K562 (cell line): ENCODE data around the gene S100A1. TPM values are rescaled to one million over a fixed set of nuclear protein-coding genes. Genes with fewer than 3 reads are reported as not detected.
A peak's percentile ranks its signal among the peaks of the same experiment; 100 is the strongest.
"Not testable (repeated sequence)": the region's sequence is repeated elsewhere in the genome, so short reads cannot be mapped to it uniquely, and the experiment has no call there.

Source experiments
- ADNP ChIP-seq: fragments of 200-800 bp; sonication (Bioruptor generic); IDR thresholded peaks from 2 replicates; pipeline ENCODE4 v1.6.1; 2016; ENCODE audit warnings: missing genetic modification characterization, missing compliant biosample characterization
- CEBPG ChIP-seq, 3 experiments: fragments of 200-800 bp in 1 of 3; sonication (Bioruptor generic) in 1 of 3; sonication (generic) in 1 of 3; formaldehyde crosslinking in 1 of 3; IDR thresholded peaks in 2 of 3; conservative IDR thresholded peaks in 1 of 3; 2 replicates each; pipeline versions ENCODE4 v1.6.1 to v1.8.0; 2016 to 2022; ENCODE audit warnings: missing compliant biosample characterization in 2 of 3, missing genetic modification characterization in 2 of 3, mild to moderate bottlenecking in 1 of 3, missing genetic modification reagents in 1 of 3
- GATAD2B ChIP-seq: fragments of 450-650 bp; IDR thresholded peaks from 2 replicates; pipeline ENCODE4 v1.6.1; 2017; ENCODE audit warnings: mild to moderate bottlenecking, borderline replicate concordance
- GTF2A2 ChIP-seq: IDR thresholded peaks from 2 replicates; pipeline ENCODE4 v1.6.1; 2016; ENCODE audit warnings: mild to moderate bottlenecking, missing genetic modification characterization, missing compliant biosample characterization
- NR2C2 ChIP-seq, 2 experiments: fragments of 200-800 bp in 1 of 2; sonication (Bioruptor generic) in 1 of 2; sonication (generic) in 1 of 2; formaldehyde crosslinking in 1 of 2; IDR thresholded peaks; 2 replicates each; pipeline versions ENCODE4 v1.6.1 to v1.8.0; 2016 to 2022; ENCODE audit warnings: mild to moderate bottlenecking in 1 of 2, missing compliant biosample characterization in 1 of 2, missing genetic modification characterization in 1 of 2, missing genetic modification reagents in 1 of 2
- NRF1 ChIP-seq, 2 experiments: fragments of 450-650 bp; IDR thresholded peaks in 1 of 2; conservative IDR thresholded peaks in 1 of 2; 2 replicates each; pipeline ENCODE4 v1.6.1; 2014; ENCODE audit warnings: mild to moderate bottlenecking in 2 of 2
- POLR2A ChIP-seq: fragments of 450-650 bp; conservative IDR thresholded peaks from 2 replicates; pipeline ENCODE4 v1.6.1; 2016
- RFX5 ChIP-seq: IDR thresholded peaks from 2 replicates; pipeline ENCODE4 v1.6.1; 2011; ENCODE audit warnings: low read depth, mild to moderate bottlenecking, improper control_type of control experiment, low read length
- SIN3A ChIP-seq, 2 experiments: fragments of 150-350 bp in 1 of 2; IDR thresholded peaks; 2 replicates each; pipeline ENCODE4 v1.6.1; 2011 to 2016; ENCODE audit warnings: borderline replicate concordance in 2 of 2, low read depth in 2 of 2, low read length in 2 of 2, mild to moderate bottlenecking in 2 of 2, moderate library complexity in 2 of 2; ENCODE audit not compliant: control insufficient read depth in 1 of 2
- TAL1 ChIP-seq: fragments of 450-650 bp; IDR thresholded peaks from 2 replicates; pipeline ENCODE4 v1.6.1; 2016; ENCODE audit warnings: mild to moderate bottlenecking
- YY1 ChIP-seq, 3 experiments: IDR thresholded peaks; 2 replicates each; pipeline ENCODE4 v1.6.1; 2011; ENCODE audit warnings: low read length in 2 of 3, mild to moderate bottlenecking in 2 of 3, moderate library complexity in 2 of 3, borderline replicate concordance in 1 of 3, control low read depth in 1 of 3, low read depth in 1 of 3; ENCODE audit not compliant: insufficient read depth in 3 of 3, insufficient replicate concordance in 2 of 3, control insufficient read depth in 1 of 3, insufficient read length in 1 of 3; ENCODE audit errors: extremely low read depth in 1 of 3
- ZFX ChIP-seq: sonication (generic); formaldehyde crosslinking; IDR thresholded peaks from 2 replicates; pipeline ENCODE4 v1.8.0; 2022; ENCODE audit warnings: mild to moderate bottlenecking, missing genetic modification reagents, moderate library complexity
- ZNF384 ChIP-seq: IDR thresholded peaks from 2 replicates; pipeline ENCODE4 v1.6.1; 2012; ENCODE audit warnings: low read depth, low read length, improper control_type of control experiment
- polyA plus RNA-seq, 8 experiments: library from polyadenylated mRNA; depleted of rRNA in 4 of 8; stranded (reverse) in 5 of 8; unstranded in 3 of 8; fragments of >200 nt; fragmentation: Nextera tagmentation in 2 of 8; fragmentation: Illumina TruSeq in 1 of 8; extraction: Ambion mirVana in 2 of 8; extraction: Trizol in 1 of 8; gene quantifications; 2 replicates each; pipeline versions ENCODE4 v1.2.1 to v1.2.3, GENCODE V29; 2011 to 2014; ENCODE audit warnings: inconsistent platforms in 1 of 8, missing spikeins in 1 of 8
- total RNA-seq, 7 experiments: library from RNA; depleted of rRNA in 6 of 7; stranded (reverse); fragments of >200 nt in 6 of 7; fragmentation: Illumina TruSeq in 2 of 7; extraction: Trizol in 2 of 7; gene quantifications; 2 replicates each; pipeline versions ENCODE4 v1.2.1 to v1.2.3, GENCODE V29; 2011 to 2021; ENCODE audit warnings: low replicate concordance in 1 of 7
- TF ChIP-seq, protein P1 (sequence below), 3 experiments: fragments of 200-800 bp in 1 of 3; fragments of 250-450 bp in 1 of 3; fragments of 450-650 bp in 1 of 3; sonication (Bioruptor Pico) in 1 of 3; sonication (Bioruptor generic) in 1 of 3; formaldehyde crosslinking in 1 of 3; IDR thresholded peaks; 2 replicates each; pipeline versions ENCODE4 v1.6.1 to v1.8.0; 2016 to 2022; ENCODE audit warnings: mild to moderate bottlenecking in 2 of 3, missing genetic modification characterization in 2 of 3, missing compliant biosample characterization in 1 of 3, moderate library complexity in 1 of 3
- TF ChIP-seq, protein P2 (sequence below), 3 experiments: IDR thresholded peaks in 2 of 3; conservative IDR thresholded peaks in 1 of 3; 2 replicates each; pipeline ENCODE4 v1.5.1; 2011 to 2012; ENCODE audit warnings: low read length in 3 of 3, mild to moderate bottlenecking in 3 of 3, control low read depth in 2 of 3, improper control_type of control experiment in 1 of 3, inconsistent platforms in 1 of 3, low read depth in 1 of 3, mixed read lengths in 1 of 3, moderate library complexity in 1 of 3; ENCODE audit not compliant: insufficient read depth in 2 of 3
- TF ChIP-seq, protein P3 (sequence below), 2 experiments: fragments of 250-450 bp in 1 of 2; fragments of 450-650 bp in 1 of 2; sonication (Bioruptor Pico) in 1 of 2; IDR thresholded peaks; 2 replicates each; pipeline versions ENCODE4 v1.6.1 to v1.8.0; 2016 to 2021; ENCODE audit warnings: mild to moderate bottlenecking in 2 of 2, moderate library complexity in 2 of 2, missing compliant biosample characterization in 1 of 2, missing genetic modification characterization in 1 of 2

The S100A1 gene
- total and polyA plus RNA-seq, 9 of the 15 experiments (the other 6 are each of a cell fraction or from before 2014, with no cell fraction given), result 0.44 to 30.1 (median 12.7) TPM

DNA sequence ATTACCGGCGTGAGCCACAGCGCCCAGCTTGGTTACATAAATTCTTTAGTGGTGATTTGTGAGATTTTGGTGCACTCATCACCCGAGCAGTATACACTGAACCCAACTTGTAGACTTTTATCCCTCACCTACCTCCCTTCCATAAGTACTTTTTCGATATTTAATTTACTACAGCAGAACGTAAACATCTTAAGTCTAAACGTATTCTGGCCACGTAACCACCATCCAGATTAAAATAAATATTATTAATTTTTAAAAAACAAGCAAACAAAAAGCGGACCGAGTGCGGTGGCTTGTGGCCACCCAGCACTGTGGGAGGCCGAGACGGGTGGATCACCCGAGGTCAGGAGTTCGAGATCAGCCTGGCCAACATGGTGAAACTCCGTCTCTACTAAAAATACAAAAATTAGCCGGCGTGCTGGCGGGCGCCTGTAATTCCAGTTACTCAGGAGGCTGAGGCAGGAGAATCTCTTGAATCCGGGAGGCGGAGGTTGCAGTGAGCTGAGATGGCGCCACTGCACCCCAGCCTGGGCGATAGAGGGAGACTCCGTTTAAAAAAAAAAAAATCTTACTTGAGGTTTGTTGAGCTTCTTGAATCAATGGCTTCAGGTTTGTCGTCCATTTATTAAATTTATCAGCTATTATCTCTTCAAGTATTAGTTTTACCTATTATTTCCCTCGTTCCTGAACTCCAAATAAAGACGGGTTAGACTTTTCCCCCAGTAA lies 43.6 kb downstream of the S100A1 start (continued):
- TF ChIP-seq CEBPG, NR2C2 (CRISPR knock-in tag; IDR thresholded peaks at IDR 0.05): not testable (repeated sequence)
- TF ChIP-seq CEBPG (tag; conservative IDR thresholded peaks at IDR 0.05 in 1 of 2, IDR thresholded peaks at IDR 0.05 in 1 of 2) (peak in 1 of 2 experiments; percentile 57; a peak in 2 of 4 replicates), RFX5 (0 out of 2 replicates have a peak, but pooled peaks have one; percentile 3), GTF2A2 (tag) (0 out of 2 replicates have a peak, but pooled peaks have one; percentile 17), YY1 (IDR thresholded peaks at IDR 0.05; ENCODE audit: borderline replicate concordance in 1 of 3, control insufficient read depth in 1 of 3, extremely low read depth in 1 of 3, insufficient read depth in 3 of 3, insufficient read length in 1 of 3, insufficient replicate concordance in 2 of 3, low read depth in 1 of 3, low read length in 2 of 3) (peak in 2 of 3 experiments; percentile 25 to 42), SIN3A (IDR thresholded peaks at IDR 0.05; ENCODE audit: borderline replicate concordance in 2 of 2, control insufficient read depth in 1 of 2, low read depth in 2 of 2, low read length in 2 of 2) (0 out of 4 replicates have a peak, but pooled peaks of 1 of the 2 experiments have one; percentile 16), ADNP (tag) (peak; percentile 97), NRF1 (conservative IDR thresholded peaks at IDR 0.05 in 1 of 2, IDR thresholded peaks at IDR 0.05 in 1 of 2) (0 out of 4 replicates have a peak, but pooled peaks of 1 of the 2 experiments have one; percentile 5), TAL1 (0 out of 2 replicates have a peak, but pooled peaks have one; percentile 2), NR2C2 (tag; IDR thresholded peaks at IDR 0.05) (0 out of 2 replicates have a peak, but pooled peaks have one; percentile 6), ZFX (CRISPR knock-in tag) (peak; percentile 35; the same call in 1 of the 2 replicates), GATAD2B (0 out of 2 replicates have a peak, but pooled peaks have one; percentile 21), POLR2A (peak; percentile 47; the same call in 1 of the 2 replicates), ZNF384 (peak; percentile 64; the same call in 1 of the 2 replicates)
- TF ChIP-seq, protein P1, sequence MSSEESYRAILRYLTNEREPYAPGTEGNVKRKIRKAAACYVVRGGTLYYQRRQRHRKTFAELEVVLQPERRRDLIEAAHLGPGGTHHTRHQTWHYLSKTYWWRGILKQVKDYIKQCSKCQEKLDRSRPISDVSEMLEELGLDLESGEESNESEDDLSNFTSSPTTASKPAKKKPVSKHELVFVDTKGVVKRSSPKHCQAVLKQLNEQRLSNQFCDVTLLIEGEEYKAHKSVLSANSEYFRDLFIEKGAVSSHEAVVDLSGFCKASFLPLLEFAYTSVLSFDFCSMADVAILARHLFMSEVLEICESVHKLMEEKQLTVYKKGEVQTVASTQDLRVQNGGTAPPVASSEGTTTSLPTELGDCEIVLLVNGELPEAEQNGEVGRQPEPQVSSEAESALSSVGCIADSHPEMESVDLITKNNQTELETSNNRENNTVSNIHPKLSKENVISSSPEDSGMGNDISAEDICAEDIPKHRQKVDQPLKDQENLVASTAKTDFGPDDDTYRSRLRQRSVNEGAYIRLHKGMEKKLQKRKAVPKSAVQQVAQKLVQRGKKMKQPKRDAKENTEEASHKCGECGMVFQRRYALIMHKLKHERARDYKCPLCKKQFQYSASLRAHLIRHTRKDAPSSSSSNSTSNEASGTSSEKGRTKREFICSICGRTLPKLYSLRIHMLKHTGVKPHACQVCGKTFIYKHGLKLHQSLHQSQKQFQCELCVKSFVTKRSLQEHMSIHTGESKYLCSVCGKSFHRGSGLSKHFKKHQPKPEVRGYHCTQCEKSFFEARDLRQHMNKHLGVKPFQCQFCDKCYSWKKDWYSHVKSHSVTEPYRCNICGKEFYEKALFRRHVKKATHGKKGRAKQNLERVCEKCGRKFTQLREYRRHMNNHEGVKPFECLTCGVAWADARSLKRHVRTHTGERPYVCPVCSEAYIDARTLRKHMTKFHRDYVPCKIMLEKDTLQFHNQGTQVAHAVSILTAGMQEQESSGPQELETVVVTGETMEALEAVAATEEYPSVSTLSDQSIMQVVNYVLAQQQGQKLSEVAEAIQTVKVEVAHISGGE (CRISPR knock-in tag; IDR thresholded peaks at IDR 0.05), result 0 out of 6 replicates have a peak, but pooled peaks of 1 of the 3 experiments have one; percentile 12
- TF ChIP-seq, protein P2, sequence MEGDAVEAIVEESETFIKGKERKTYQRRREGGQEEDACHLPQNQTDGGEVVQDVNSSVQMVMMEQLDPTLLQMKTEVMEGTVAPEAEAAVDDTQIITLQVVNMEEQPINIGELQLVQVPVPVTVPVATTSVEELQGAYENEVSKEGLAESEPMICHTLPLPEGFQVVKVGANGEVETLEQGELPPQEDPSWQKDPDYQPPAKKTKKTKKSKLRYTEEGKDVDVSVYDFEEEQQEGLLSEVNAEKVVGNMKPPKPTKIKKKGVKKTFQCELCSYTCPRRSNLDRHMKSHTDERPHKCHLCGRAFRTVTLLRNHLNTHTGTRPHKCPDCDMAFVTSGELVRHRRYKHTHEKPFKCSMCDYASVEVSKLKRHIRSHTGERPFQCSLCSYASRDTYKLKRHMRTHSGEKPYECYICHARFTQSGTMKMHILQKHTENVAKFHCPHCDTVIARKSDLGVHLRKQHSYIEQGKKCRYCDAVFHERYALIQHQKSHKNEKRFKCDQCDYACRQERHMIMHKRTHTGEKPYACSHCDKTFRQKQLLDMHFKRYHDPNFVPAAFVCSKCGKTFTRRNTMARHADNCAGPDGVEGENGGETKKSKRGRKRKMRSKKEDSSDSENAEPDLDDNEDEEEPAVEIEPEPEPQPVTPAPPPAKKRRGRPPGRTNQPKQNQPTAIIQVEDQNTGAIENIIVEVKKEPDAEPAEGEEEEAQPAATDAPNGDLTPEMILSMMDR (IDR thresholded peaks at IDR 0.05 in 2 of 3, conservative IDR thresholded peaks at IDR 0.05 in 1 of 3; ENCODE audit: insufficient read depth in 2 of 3, low read depth in 1 of 3, low read length in 3 of 3), result peak in 2 of 3 experiments; percentile 12 to 32; a peak in 2 of 6 replicates
- TF ChIP-seq, protein P3, sequence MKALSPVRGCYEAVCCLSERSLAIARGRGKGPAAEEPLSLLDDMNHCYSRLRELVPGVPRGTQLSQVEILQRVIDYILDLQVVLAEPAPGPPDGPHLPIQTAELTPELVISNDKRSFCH (CRISPR knock-in tag; IDR thresholded peaks at IDR 0.05), result not testable (repeated sequence)
- TF ChIP-seq, protein P3 (tag; IDR thresholded peaks at IDR 0.05), result 0 out of 2 replicates have a peak, but pooled peaks have one; percentile 1
